ENCODE data around the gene MAP3K13.

GRCh38 chr3:185351396-185351795 is 11.5 kb upstream of the MAP3K13 start:
- TF ChIP-seq TAF1 (IDR thresholded peaks at IDR 0.05; ENCODE audit: borderline replicate concordance, insufficient read depth, low read length) (no peak), FOXP2 (optimal IDR thresholded peaks at IDR 0.05; ENCODE audit: borderline replicate concordance, extremely low read depth, extremely low read length, insufficient read depth) (no peak), SIN3A (IDR thresholded peaks at IDR 0.05; ENCODE audit: borderline replicate concordance, insufficient read depth, low read length) (no peak)
